GM19467 (cell line): ENCODE results near the gene AIFM2.
"Not testable (repeated sequence)": the region's sequence is repeated elsewhere in the genome, so short reads cannot be mapped to it uniquely, and the experiment has no call there.

Experiments used
- ATAC-seq: cut with Tn5 transposase; IDR thresholded peaks from one replicate; pipeline ENCODE4 v1.9.1; 2021; ENCODE audit warnings: mild to moderate bottlenecking, moderate library complexity; ENCODE audit not compliant: unreplicated experiment

Gene AIFM2

DNA sequence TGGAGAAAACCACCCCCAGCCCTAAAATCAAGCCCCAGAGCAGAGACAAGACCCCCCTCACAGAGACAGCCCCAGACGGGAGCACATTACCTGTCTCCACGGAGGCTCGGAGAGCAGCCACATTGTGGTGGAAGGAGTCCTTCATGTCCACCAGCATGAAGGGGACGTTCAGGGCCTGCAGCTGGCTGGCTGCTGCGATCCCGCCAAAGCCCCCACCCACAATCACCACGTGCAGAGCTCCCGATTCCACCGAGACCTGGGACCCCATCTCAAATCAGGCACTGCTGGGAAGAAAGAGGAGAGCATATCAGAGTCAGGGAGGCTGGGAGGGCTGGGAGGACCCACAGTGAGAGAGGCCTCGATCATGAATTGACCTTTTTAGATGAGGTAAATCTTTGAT lies 8.8 kb downstream of the AIFM2 start:
- no peak for ATAC-seq

DNA sequence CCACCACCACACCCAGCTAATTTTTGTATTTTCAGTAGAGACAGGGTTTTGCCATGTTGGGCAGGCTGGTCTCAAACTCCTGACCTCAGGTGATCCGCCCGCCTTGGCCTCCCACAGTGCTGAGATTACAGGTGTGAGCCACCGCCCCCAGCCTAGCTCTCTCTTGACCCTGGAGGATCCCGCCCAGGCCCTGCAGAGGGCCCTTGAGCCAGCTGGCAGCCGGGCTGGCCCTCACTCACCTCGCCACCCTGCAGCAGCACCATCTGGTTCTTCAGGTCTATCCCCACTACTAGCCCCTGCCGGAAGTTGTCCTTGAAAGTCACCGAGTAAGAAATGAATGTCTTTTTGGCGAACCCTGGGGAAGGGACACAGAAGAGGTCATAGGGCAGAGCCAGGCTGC lies 9.5 kb downstream of the AIFM2 start:
- ATAC-seq, result not testable (repeated sequence)

DNA sequence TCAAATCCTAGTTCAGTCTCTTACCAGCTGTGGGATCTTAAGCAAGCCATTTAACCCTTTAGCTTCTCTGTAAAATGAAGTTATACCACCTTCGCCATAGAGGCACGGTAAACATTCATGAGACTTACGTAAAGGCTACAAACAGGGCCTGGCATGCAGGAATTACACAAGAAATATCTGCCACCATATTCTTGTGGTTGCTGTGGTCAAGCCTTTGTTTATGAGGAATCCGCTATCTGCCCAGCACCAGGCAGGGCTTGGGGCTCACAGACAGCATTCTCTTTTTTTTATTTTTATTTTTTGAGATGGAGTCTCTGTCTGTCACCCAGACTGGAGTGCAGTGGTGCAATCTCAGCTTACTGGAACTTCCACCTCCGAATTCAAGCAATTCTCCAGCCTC lies 9.9 kb downstream of the AIFM2 start:
- ATAC-seq, result no peak

DNA sequence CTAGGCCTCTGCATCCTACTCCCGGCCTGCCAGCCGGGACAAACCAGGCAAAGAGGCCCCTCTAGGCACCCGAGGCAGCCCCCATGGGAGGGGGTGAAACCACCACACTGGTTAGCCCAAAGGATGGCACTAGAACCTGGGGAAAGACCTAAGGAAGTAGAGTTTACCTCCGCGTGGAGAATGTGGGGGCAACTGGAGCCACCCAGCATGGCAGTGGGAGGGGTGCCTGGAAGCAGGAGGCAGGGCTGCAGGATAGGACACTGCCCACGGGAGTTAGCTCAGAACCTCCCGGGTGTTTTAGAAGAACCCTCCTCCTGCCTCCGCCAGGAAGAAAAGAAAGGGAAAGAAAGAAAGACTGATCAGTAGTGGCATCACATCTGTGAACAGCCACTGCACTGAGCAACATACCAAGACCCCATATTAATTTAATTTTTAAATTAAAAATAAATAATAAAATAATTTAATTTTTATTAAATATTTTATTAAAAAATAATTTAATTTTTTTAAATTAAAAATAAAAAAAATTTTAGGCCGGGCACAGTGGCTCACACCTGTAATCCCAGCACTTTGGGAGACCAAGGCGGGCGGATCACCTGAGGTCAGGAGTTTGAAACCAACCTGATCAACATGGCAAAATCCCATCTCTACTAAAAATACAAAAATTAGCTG lies 11.2 kb downstream of the AIFM2 start:
- no peak for ATAC-seq

DNA sequence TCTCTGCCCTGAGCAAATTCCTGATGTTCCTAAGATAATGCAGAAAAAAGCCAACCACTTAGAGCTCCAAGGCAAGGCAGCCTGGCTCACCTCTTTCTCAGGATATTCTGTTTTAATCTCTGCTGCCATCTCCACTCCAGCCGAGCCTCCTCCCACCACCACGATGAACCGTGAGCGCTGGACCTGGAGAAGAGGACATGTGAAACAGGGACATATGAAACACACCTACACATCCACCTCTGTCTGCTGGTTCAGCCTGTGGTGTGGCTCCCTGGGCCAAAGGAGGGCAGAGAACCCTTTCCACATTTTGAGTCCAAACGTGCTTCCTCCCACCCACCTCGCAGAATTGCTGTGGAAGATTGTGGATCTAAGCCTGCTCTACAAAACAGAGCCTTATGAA lies 12.2 kb downstream of the AIFM2 start:
- no peak for ATAC-seq

DNA sequence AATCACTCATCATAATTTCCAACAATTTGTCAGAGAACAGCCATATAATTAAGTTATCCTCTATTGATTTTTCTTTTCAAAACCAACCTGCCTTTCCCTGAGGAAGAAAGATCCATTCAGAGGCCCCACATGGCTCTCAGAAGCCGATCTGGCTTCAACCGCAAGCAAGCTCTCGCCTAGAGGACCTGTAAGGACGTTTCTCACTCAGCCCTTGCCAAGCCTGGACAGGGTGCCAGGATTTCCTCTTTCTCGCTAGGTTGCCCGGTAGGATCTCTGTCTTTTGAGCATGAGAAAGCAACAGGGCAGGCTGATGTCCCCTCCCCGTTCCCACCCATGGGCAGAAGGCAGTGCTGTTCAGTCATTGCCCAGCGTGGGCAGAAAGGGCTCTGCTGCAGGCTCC lies 13.0 kb downstream of the AIFM2 start:
- no peak for ATAC-seq

DNA sequence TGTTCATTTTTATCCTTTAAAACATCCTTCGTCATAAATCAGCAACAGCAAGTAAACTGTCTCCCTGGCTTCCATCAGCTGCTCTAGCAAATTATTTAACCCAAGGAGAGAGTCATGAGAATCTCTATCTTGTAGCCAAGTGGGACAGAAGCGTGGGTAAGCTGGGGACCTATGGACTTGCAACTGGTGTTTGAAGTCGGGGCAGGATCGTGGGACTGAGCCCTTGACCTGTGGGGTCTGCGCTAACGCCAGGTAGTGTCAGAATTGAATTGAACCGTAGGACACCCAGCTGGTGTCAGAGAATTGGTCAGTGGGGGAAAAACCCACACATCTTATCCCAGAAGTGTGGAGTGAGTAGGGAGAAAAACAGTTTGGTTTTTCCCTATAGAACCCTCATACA lies 13.4 kb downstream of the AIFM2 start:
- no peak for ATAC-seq

DNA sequence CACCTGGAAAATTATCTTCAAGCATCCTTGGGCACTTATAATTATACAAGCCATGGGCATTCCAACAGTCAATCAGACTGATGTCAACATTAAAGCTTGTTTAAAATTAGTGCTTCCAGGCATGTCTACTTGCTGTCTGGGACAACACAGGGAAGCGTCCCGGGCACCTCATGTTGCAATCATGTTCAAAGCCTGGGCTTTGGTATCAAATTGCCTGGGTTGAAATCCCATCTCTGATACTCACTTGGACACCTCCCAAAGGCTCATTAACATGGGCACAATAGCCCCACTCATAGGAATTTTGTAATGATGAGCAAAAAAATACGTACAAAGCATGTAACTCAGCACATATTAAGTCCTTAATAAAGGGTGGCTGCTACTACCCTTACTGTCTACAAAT lies 14.4 kb downstream of the AIFM2 start:
- ATAC-seq, result no peak

DNA sequence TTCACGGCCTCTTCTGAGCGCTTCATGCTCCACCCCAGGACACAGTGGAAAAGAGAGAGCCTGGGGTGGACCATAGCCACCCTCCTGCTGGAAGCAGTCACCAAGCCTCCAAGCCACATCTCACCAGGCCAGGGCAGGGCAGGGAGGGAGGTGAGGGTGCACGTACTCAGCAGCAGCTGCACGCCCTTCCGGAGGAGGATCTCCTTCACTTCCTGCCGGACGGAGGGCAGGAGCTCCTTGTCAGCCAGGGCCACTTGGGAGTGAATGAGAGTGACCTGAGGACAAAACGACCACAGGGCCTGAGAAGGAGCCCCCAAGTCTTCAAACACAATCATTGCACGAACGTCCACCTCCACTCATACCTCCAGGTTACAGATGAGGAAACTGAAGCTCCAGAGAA lies 15.0 kb downstream of the AIFM2 start:
- ATAC-seq, result no peak

DNA sequence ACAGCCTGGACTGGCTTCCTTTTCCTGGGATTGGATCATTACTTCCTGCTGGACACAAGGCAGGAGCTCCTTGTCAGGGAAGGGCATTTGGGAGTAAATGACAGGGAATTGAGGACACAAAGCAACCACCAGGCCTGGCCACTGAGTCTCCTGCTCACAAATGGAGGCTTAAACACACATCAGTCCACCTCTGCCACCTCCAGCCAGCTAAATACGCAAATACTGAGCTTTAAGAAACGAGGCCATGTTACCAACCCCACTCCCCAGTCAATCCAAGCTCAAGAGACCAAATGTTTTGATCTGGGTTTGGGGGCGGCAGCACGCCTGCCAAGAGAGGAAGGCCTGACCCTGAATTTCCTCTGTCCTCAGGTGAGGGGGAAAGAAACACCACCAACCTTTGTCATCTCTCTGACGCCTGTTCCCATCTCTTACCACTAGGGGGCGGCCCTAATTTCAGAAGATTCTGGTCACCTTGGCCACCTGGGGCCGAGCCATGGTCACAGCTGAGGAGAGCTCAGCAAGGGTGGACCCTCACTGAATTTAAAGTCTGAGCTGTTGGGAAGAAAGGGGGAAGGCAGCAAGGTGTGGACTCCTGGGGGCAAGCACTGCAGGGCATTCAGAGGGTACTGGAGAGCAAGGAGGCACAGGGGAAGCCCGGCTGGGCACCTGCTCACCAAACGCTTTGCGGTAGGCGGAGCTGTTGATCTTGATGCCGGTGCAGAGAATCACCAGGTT lies 16.5 kb downstream of the AIFM2 start:
- no peak for ATAC-seq

DNA sequence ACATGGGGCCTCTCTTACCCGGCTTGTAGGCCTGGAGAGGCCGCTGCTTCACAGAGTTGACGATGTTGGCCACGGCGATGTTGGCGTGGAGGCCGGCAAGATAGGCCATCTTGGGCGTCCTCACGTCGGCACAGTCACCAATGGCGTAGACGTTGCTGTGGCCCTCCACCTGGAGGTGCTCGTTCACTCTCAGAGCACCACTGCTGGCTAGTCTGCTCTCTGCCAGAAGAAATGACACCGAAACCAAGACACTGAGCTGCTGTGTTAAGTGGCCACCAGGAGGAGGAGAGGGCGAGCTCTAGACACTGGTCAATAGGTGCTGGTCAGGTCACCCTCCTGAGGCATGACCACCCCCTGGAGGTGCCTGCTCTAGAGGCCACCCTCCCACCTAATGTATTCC lies 17.7 kb downstream of the AIFM2 start:
- ATAC-seq, result no peak

DNA sequence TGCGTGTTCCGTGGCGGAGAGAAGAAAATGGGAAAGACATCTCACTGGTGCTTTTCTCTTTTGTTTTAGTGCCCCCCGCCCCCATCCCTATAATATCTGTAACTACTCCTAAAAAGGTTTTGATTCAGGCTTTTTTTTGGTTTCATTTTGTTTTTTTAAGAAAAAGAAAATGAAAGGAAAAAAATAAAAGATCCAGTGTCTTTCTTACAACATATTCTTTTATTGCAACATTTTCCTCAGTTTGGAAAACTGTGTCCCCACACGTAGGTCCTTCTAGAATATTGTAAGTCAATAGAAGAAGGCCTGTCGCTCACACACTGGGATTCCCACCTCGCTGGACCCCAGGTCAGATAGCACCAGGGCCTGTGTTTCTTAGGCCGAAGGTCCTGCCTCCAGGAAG lies 20.6 kb downstream of the AIFM2 start:
- ATAC-seq, result no peak

DNA sequence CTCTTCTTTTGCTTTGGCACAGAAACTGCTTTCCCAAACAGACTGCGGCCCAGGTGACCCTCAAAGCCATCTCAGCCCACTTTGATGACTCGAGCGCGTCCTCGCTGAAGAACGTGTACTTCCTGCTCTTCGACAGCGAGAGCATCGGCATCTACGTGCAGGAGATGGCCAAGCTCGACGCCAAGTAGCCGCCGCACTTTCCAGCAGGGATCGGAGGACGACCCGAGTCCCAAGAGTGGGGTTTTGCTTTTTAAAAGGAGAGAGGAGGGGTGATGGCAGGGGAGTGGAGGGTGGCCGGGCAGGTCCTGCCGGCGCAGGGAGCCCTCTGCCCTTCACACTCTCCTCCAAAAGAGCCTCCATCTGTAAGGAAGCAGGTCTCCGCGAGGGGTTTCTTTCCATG lies 21.1 kb downstream of the AIFM2 start:
- ATAC-seq, result no peak

DNA sequence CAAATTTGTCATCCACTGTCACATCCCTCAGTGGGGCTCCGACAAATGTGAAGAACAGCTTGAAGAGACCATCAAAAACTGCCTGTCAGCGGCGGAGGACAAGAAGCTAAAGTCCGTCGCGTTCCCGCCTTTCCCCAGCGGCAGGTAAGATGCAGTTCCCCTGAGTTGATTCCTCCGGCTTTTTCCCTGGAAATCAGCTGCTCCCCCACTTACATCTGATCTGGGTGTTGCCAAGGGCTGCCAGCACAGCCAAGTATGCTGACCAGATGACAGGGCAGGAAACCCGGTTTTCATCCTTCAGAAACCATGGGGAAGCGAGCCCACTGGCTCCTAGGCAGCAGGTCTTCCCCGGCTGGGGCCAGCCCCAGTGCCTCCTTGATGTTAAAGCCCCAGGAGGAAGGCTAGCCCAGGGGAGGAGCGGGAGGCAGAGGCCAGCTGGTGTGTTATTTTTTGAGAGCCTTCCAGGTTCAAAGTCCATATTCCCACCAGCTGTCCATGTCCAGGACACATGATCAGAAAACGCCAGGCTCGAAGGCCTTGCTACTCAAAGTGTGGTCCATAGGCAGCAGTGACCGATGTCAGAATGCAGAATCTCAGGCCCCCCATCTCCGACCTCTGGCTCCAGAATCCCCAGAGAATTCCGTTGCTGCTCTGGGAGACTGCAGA lies 23.4 kb downstream of the AIFM2 start:
- ATAC-seq, result no peak

DNA sequence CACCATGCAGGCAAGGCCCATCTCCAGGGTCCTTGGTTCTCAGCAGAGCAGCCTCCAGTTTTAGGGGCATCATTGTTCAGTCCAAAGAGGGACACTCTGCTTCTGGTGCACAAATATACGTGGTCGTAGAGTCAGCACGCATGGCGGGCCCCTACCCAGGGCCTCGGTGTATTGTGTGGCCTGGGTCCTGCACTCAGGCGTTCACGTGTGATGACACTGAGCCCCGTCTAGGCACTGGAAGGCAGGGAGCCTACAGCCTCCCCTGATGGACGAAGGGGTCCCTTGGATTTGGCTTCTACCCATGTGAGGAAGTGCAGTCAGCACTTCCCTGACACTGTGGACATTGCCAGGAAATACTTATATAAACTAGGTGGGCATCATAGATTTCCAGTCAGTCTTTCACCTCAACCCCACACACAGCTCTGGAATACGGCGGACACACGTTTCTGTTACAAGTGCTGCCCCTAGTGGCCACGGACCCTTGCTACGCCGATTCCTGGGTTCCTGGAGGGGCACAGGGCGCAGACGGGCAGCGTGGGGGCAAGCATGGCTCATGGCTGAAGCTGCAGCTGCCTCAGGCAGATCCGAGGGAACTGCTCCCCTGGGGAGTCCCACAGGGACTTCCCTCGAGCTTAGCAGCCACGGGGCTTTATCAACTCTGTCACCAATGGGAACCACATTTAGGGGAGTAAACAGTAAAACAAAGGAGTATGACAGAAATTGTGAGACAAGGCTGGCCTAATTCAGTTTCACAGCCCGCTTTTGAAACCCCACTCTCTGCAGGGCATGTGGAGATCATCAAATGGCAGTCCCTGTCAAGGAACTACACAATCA lies 25.4 kb downstream of the AIFM2 start:
- no peak for ATAC-seq

DNA sequence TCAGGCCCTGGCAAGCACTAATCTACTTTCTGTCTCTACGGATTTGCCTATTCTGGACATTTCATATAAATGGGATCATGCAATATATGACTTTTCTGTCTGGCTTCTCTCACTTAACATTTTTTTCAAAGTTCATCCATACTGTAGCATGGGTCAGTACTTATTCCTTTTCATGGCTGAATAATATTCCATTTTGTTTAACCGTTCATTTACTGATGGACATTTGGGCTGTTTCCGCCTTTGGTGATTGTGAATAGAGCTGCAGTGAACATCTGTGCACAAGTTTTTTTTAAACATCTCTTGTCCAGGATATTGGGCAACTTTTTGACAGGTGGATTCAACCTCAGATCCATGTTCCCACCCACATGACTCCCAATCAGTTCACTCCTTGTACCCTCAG lies 31.0 kb downstream of the AIFM2 start:
- no peak for ATAC-seq

DNA sequence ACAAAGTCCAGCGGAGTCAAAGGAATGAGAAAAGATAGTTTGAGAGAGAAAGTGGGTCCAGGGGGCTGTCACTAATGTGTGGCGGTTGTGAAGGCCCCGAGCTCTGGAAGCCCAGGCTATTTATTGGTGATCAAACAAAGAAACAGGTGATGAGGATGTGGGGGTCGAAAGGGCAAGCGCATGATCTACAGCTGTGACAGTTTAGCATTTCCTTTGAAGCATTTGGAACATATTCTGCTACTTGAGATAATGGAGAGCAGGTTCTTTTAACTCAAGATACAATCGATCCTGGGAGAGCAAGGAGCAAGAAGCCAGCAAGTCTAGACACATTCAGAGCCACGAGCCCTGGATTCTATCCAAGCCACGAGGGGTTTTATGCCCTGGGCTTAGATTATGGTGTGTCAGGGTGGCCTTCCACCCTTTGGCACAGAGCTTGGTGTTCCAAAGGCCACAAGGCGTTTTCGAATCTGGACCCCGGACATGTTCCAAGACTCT lies 31.5 kb downstream of the AIFM2 start:
- ATAC-seq, result not testable (repeated sequence)

DNA sequence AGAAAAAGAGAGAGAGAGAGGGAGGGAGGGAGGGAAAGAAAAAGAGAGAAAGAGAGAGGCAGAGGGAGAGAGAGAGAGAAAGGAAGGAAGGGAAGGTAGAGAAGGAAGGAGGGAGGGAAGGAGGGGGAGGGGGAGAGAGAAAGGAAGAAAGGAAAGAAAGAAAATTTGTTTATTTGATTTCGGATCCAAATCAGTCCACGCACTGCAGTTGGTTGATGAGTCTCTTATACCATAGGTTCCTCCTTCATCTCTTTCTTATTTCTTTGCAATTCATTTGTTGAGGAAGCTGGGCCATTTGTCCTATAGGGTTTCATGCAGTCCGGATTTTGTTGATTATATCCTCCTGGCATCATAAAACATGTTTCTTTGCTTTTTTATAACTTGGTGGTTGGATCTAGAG lies 34.4 kb downstream of the AIFM2 start:
- no peak for ATAC-seq

DNA sequence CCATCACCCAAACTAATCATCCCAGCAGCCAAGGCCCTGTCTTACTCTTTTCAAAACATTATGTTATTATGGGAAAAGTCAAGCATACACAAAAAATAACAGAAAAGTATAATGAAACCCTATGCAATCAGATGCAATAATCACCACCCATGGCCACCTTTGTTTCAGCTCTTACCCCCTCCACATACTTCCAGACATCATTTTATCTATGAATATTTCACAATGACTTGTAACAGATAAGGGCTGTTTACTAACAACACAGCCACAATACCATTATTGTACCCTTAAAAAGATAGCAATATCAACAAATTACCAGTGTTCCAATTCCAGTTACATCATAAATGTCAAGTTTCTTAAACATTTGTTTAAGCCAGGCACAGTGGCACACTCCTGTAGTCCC lies 35.2 kb downstream of the AIFM2 start:
- no peak for ATAC-seq

DNA sequence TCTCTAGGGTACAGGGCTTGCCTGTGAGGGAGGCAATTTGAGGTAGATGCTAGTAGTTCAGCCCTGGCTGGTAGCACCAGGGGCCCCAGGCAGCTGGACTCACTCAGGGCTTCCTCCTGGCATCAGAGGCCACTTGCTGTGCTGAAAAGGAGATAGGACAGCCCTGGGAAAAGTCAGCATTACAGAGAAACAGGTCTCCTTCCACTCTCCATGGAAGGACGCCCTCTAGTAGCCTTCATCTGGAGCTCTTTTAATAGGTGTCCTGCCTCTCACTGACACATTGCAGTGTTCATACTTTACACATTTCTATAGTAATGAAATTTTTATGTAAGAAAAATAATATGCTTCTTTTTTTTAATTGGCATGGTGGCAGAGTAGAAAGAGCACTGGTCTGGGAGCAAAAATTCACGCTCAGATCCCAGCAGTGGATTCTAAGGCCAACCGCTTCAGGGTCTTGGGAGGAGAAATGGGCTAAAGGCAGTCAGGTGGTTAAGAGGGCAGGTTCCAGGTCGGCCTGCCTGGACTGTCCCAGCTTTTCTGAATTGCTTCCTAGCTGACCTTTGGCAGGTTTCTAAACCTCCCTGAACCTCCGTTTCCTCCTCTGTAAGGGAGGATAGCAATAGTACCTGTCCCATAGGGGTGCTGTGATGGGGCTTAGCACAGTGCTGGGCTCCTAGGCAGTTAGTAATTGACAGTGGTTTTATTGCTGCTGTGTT lies 35.8 kb downstream of the AIFM2 start:
- no peak for ATAC-seq
